ENCODE results near the gene PHF20. TPM values are rescaled to one million over a fixed set of nuclear protein-coding genes. Genes with fewer than 3 reads are reported as not detected.

The PHF20 gene
- total RNA-seq, 1 experiment from 2014 or later, result 65.8 TPM

DNA sequence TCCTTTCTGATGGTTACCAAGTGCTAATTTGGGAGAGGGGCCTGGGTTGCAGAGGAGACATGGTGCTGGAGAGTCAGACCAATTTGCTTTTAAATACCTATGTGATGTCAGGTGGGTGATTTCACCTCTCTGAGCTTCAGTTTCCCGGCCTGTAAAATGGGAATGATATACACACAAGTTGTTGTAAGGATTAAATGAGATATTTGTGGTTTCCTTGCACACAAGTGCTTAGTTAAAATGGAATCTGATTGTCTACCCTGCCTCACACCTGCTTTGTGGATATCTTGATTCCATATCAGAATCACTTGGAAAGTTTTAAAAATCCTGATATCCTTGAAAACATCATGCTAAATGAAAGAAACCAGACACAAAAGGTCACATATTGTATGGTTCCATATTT, 138.0 kb downstream of the PHF20 start:
- ChIA-PET POLR2A (no interaction called here), CTCF (interaction anchor here (0.9 to 1.4 kb wide), 2 partner anchors 38 to 44 kb away, joined by 3 read pairs; partner anchors contain the start of gene SCAND1)
- Mint-ChIP-seq H3K4me3 (no peak overlapping the region), H3K27me3 (ENCODE audit: low read depth) (no peaks in the 10 kb centered on the region), H3K9me3 (0 out of 2 replicates have a peak, but pooled peaks cover 4% of the 10 kb centered on the region), H3K36me3 (peaks cover 36% of the 10 kb centered on the region), H3K27ac (no peak overlapping the region), H3K4me1 (peaks cover 29% of the 10 kb centered on the region)
- TF ChIP-seq, protein P1, sequence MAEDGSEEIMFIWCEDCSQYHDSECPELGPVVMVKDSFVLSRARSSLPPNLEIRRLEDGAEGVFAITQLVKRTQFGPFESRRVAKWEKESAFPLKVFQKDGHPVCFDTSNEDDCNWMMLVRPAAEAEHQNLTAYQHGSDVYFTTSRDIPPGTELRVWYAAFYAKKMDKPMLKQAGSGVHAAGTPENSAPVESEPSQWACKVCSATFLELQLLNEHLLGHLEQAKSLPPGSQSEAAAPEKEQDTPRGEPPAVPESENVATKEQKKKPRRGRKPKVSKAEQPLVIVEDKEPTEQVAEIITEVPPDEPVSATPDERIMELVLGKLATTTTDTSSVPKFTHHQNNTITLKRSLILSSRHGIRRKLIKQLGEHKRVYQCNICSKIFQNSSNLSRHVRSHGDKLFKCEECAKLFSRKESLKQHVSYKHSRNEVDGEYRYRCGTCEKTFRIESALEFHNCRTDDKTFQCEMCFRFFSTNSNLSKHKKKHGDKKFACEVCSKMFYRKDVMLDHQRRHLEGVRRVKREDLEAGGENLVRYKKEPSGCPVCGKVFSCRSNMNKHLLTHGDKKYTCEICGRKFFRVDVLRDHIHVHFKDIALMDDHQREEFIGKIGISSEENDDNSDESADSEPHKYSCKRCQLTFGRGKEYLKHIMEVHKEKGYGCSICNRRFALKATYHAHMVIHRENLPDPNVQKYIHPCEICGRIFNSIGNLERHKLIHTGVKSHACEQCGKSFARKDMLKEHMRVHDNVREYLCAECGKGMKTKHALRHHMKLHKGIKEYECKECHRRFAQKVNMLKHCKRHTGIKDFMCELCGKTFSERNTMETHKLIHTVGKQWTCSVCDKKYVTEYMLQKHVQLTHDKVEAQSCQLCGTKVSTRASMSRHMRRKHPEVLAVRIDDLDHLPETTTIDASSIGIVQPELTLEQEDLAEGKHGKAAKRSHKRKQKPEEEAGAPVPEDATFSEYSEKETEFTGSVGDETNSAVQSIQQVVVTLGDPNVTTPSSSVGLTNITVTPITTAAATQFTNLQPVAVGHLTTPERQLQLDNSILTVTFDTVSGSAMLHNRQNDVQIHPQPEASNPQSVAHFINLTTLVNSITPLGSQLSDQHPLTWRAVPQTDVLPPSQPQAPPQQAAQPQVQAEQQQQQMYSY (CRISPR knock-in tag; IDR thresholded peaks at IDR 0.05), result no peak
- TF ChIP-seq, protein P2, sequence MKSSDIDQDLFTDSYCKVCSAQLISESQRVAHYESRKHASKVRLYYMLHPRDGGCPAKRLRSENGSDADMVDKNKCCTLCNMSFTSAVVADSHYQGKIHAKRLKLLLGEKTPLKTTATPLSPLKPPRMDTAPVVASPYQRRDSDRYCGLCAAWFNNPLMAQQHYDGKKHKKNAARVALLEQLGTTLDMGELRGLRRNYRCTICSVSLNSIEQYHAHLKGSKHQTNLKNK (CRISPR knock-in tag; IDR thresholded peaks at IDR 0.05), result no peak
- TF ChIP-seq ZNF423 (CRISPR knock-in tag; IDR thresholded peaks at IDR 0.05), result no peak
- no peak for DNase-seq (ENCODE audit: low spot score)
- no peak for ATAC-seq

DNA sequence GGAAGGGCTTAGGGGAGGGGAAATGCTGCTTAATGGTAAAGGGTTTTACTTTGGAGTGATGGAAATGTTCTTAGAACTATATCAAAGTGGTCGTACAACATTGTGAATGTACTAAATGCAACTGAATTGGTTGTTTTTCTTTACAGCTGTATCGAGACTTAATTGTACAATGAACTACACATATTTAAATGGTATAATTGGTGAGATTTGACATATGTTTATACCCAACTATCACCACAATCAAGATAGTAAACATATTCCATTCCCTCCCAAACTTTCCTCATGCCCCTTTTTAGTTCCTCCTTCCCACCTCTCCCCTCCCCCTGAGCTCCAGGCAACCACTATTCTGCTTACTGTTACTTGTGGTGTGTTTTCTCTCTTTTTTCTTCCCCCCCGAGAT, 138.4 kb downstream of the PHF20 start:
- Mint-ChIP-seq H3K4me1 (peaks cover 29% of the 10 kb centered on the region), H3K27ac (no peak overlapping the region), H3K4me3 (no peak overlapping the region), H3K9me3 (0 out of 2 replicates have a peak, but pooled peaks cover under 1% of the 10 kb centered on the region), H3K27me3 (ENCODE audit: low read depth) (no peaks in the 10 kb centered on the region), H3K36me3 (peaks cover 31% of the 10 kb centered on the region)
- DNase-seq (ENCODE audit: low spot score) (no peak), ATAC-seq (no peak)
- ChIA-PET POLR2A (no interaction called here), CTCF (interaction anchor here (1.4 kb wide), 1 partner anchor 37 kb away, joined by 3 read pairs; no protein-coding TSS in a partner anchor)
- TF ChIP-seq FOXP1 (CRISPR knock-in tag; IDR thresholded peaks at IDR 0.05; ENCODE audit: borderline replicate concordance), result no peak
- TF ChIP-seq, protein P3, sequence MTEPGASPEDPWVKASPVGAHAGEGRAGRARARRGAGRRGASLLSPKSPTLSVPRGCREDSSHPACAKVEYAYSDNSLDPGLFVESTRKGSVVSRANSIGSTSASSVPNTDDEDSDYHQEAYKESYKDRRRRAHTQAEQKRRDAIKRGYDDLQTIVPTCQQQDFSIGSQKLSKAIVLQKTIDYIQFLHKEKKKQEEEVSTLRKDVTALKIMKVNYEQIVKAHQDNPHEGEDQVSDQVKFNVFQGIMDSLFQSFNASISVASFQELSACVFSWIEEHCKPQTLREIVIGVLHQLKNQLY (CRISPR knock-in tag; IDR thresholded peaks at IDR 0.05), result no peak
- no peak for TF ChIP-seq ZNF138 (CRISPR knock-in tag; conservative IDR thresholded peaks at IDR 0.05)
- TF ChIP-seq, protein P4, sequence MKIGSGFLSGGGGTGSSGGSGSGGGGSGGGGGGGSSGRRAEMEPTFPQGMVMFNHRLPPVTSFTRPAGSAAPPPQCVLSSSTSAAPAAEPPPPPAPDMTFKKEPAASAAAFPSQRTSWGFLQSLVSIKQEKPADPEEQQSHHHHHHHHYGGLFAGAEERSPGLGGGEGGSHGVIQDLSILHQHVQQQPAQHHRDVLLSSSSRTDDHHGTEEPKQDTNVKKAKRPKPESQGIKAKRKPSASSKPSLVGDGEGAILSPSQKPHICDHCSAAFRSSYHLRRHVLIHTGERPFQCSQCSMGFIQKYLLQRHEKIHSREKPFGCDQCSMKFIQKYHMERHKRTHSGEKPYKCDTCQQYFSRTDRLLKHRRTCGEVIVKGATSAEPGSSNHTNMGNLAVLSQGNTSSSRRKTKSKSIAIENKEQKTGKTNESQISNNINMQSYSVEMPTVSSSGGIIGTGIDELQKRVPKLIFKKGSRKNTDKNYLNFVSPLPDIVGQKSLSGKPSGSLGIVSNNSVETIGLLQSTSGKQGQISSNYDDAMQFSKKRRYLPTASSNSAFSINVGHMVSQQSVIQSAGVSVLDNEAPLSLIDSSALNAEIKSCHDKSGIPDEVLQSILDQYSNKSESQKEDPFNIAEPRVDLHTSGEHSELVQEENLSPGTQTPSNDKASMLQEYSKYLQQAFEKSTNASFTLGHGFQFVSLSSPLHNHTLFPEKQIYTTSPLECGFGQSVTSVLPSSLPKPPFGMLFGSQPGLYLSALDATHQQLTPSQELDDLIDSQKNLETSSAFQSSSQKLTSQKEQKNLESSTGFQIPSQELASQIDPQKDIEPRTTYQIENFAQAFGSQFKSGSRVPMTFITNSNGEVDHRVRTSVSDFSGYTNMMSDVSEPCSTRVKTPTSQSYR (CRISPR knock-in tag; IDR thresholded peaks at IDR 0.05), result no peak
- TF ChIP-seq, protein P5, sequence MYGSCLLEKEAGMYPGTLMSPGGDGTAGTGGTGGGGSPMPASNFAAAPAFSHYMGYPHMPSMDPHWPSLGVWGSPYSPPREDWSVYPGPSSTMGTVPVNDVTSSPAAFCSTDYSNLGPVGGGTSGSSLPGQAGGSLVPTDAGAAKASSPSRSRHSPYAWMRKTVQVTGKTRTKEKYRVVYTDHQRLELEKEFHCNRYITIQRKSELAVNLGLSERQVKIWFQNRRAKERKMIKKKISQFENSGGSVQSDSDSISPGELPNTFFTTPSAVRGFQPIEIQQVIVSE (CRISPR knock-in tag; IDR thresholded peaks at IDR 0.05; ENCODE audit: borderline replicate concordance), result no peak
- TF ChIP-seq, protein P6, sequence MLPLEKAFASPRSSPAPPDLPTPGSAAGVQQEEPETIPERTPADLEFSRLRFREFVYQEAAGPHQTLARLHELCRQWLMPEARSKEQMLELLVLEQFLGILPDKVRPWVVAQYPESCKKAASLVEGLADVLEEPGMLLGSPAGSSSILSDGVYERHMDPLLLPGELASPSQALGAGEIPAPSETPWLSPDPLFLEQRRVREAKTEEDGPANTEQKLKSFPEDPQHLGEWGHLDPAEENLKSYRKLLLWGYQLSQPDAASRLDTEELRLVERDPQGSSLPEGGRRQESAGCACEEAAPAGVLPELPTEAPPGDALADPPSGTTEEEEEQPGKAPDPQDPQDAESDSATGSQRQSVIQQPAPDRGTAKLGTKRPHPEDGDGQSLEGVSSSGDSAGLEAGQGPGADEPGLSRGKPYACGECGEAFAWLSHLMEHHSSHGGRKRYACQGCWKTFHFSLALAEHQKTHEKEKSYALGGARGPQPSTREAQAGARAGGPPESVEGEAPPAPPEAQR (CRISPR knock-in tag; IDR thresholded peaks at IDR 0.05), result no peak

DNA sequence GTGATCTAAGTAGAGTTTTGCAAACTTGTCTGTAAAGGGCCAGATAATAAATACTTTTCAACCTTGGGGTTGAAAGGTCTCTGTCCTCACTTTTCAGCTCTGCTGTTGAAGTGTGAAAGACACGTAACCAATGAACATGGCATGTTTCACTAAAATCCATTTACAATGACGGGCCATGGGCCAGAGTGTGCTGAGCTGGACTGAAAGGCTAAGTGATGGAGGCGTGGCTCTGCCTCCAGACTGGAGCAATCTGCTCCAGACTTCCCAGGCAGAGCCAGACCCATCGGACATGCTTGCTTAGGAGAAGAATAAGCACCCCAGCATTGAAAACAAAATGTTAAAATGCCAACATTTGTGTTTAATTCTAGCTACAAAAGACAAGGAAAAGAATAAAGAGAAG, 141.1 kb downstream of the PHF20 start:
- DNase-seq (ENCODE audit: low spot score), result no peak
- H3K27me3 Mint-ChIP-seq (ENCODE audit: low read depth), result no peaks in the 10 kb centered on the region
- H3K4me3 Mint-ChIP-seq, result no peak overlapping the region
- ChIA-PET POLR2A (no interaction called here), CTCF (no interaction called here)
- H3K27ac Mint-ChIP-seq, result peak overlapping the region; percentile 82; the same call in 1 of the 2 replicates
- no peaks in the 10 kb centered on the region for H3K9me3 Mint-ChIP-seq
- H3K4me1 Mint-ChIP-seq, result peaks cover 14% of the 10 kb centered on the region
- H3K36me3 Mint-ChIP-seq, result peaks cover 36% of the 10 kb centered on the region
- ATAC-seq, result no peak
- no peak for TF ChIP-seq NFE2L1 (CRISPR knock-in tag; IDR thresholded peaks at IDR 0.05)
- TF ChIP-seq, protein P4 (CRISPR knock-in tag; IDR thresholded peaks at IDR 0.05), result no peak
- TF ChIP-seq, protein P7, sequence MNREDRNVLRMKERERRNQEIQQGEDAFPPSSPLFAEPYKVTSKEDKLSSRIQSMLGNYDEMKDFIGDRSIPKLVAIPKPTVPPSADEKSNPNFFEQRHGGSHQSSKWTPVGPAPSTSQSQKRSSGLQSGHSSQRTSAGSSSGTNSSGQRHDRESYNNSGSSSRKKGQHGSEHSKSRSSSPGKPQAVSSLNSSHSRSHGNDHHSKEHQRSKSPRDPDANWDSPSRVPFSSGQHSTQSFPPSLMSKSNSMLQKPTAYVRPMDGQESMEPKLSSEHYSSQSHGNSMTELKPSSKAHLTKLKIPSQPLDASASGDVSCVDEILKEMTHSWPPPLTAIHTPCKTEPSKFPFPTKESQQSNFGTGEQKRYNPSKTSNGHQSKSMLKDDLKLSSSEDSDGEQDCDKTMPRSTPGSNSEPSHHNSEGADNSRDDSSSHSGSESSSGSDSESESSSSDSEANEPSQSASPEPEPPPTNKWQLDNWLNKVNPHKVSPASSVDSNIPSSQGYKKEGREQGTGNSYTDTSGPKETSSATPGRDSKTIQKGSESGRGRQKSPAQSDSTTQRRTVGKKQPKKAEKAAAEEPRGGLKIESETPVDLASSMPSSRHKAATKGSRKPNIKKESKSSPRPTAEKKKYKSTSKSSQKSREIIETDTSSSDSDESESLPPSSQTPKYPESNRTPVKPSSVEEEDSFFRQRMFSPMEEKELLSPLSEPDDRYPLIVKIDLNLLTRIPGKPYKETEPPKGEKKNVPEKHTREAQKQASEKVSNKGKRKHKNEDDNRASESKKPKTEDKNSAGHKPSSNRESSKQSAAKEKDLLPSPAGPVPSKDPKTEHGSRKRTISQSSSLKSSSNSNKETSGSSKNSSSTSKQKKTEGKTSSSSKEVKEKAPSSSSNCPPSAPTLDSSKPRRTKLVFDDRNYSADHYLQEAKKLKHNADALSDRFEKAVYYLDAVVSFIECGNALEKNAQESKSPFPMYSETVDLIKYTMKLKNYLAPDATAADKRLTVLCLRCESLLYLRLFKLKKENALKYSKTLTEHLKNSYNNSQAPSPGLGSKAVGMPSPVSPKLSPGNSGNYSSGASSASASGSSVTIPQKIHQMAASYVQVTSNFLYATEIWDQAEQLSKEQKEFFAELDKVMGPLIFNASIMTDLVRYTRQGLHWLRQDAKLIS (CRISPR knock-in tag; IDR thresholded peaks at IDR 0.05; ENCODE audit: borderline replicate concordance), result no peak
- no peak for TF ChIP-seq OVOL2 (CRISPR knock-in tag; IDR thresholded peaks at IDR 0.05; ENCODE audit: borderline replicate concordance)
